OCI-LY1 (cell line): ENCODE data around the gene MPP4.

Experiments used
- CTCF ChIP-seq: fragments of 200-600 bp; sonication (generic), shearing (Covaris generic); IDR thresholded peaks from 2 replicates; pipeline ENCODE4 v1.5.1; 2017; ENCODE audit warnings: mild to moderate bottlenecking, antibody characterized with exemption, low read length, moderate library complexity, mixed read lengths
- EZH2 ChIP-seq: fragments of 200-600 bp; sonication (generic), shearing (Covaris generic); IDR thresholded peaks from 2 replicates; pipeline ENCODE4 v1.8.0; 2017; ENCODE audit warnings: borderline replicate concordance, mixed run types, mild to moderate bottlenecking, antibody characterized with exemption, low read length, moderate library complexity, mixed read lengths

- TF ChIP-seq CTCF (no peak), EZH2 (no peak)
Observed at GRCh38 chr2:201621293-201621999, 77.0 kb downstream of the MPP4 start.
